Measurements from ENCODE around the gene PROM1.

Gene PROM1

DNA sequence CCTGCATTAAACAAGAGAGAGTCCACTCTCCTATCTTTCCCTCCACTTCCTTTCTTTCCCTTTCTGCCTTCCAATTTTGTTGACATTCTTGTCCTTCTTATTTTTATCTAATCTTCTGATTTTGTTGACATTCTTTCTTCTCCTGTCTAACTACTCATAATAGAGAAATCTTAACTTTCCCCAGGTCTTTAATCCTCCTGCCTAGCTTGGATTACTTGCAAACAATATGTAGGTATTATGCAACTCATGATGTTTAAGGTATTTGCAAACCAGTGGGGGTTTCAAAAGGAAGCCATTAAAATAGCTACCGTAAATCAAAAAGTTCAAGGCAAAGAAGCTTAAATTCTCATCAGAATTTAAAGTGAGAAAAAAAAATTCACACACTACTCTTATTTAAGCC, 53.9 kb downstream of the PROM1 start:
- DNase-seq (ENCODE audit: low read depth, low spot score): no peak

DNA sequence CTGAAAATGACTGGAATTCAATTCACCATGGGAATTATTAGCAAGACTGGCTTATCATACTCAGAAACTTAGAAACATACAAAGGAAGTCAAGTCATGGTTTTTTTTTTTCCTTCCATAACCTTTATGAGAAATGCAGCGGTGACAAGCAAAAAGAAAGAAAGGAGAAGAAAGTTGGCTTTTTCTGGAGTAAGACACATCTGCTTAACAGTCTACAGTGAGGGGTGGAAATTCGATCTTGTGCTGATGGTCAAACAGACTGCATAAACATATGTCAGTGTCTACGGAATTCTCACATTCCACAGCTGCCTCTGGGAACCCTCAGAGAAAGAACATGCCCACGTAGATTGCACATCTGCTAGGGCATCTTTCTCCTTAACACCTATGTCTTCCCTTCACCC, 54.6 kb downstream of the PROM1 start:
- peak; percentile 44 for DNase-seq (ENCODE audit: low read depth, low spot score)

DNA sequence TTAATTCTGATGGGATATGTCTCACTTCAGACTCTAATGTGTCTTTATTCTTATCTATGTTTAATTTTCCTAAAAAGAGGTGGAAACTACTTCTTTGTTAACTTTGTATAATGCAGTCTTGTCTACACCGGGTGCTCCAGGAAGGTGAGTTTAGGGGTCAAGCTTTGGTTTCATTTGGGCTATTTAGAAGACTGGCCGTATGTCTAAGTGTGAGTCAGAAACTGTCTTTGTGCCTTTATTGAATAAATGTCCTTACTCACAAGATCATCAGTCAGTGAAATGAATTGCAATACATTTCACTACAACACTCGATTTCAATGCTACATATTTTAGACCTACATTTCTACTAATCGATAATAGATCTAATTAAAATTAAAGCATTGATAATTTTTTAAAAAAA, 56.2 kb downstream of the PROM1 start:
- no peak for DNase-seq (ENCODE audit: low read depth, low spot score)

DNA sequence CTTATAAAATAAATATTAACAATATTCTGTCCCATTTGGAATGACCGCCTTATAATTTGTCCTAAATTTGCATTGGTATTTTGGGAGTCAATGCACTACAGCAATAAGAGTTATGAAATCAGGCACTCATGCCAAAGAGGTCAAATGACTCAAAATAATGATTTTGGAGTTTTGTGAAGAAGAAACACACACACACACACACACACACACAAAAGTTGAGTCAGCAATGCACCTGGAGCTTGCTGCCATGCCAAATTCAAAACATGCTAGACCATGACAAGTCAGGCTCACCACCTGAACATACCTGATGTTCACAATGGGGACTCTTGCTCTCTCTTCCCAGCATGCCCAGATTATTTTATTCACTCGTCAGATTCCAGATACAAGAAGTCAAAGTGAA, 56.7 kb downstream of the PROM1 start:
- DNase-seq (ENCODE audit: low read depth, low spot score): no peak

DNA sequence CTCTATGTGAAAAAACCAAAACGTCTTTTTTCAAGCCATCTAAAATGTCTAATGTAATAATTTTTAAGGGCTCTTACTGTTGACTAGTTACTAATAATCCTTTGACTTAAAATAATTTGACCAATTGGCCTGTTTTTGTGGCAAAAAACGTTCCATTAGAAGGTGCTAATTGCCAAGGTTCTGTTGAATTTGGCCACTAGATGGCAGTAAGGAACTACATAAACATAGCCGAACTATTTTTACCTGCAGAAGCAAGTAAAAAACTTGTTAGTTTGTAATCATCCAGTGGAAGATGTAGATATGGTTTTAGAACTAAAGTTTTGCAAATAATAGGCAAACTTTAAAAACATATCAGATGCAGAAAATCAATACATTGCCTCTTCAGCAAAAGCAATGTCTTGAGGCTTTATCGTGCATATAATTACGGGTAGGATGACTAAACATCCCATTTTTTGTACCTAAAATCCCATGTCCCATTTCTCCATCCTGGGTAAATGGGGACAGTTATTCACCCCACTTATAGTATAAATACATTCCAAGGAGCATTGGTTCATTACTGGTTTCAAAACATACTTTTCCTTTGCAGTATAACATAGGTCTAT, 57.6 kb downstream of the PROM1 start:
- peak; percentile 80 for DNase-seq (ENCODE audit: low read depth, low spot score)

GRCh38 chr4:16025268-16025667, 58.6 kb downstream of the PROM1 start:
- DNase-seq (ENCODE audit: low read depth, low spot score): no peak

GRCh38 chr4:16023776-16024408, 59.9 kb downstream of the PROM1 start:
- no peak for DNase-seq (ENCODE audit: low read depth, low spot score)

DNA sequence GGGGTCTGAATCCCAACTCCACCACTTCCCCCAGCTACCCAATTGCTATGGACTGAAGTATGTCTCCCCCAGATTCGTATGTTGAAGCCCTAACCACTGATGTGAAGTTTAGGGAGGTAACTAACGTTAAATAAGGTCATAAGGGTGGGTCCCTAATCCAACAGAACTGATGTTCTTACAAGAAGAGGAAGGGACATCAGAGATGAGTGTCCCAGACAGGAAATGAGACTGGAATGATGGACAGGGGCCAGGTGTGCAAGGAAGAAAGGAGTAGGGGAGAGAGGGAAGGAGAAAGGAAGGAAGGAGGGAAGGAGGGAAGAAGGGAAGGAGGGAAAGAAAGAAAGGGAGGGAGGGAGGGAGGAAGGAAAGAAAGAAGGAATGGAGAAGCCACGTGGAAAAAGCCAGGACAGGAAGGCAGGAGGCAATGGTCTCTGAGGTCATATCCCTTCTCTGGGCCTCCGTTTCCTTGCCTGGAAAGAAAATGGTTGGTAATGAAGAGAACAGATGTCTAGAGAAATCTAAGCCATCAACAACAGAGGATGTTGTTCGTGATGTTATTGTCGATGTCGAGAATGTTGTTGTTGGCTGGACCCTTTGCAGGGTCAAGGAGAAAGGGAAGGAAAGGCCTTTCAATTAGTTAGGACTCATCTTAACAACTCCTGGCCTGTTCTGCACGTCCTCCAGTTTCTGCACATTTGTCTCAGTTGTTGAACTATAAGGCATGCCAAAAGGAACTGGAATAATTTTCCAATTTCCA, 61.8 kb downstream of the PROM1 start:
- DNase-seq (ENCODE audit: low read depth, low spot score): no peak

GRCh38 chr4:16019649-16020048, 64.2 kb downstream of the PROM1 start:
- no peak for DNase-seq (ENCODE audit: low read depth, low spot score)

DNA sequence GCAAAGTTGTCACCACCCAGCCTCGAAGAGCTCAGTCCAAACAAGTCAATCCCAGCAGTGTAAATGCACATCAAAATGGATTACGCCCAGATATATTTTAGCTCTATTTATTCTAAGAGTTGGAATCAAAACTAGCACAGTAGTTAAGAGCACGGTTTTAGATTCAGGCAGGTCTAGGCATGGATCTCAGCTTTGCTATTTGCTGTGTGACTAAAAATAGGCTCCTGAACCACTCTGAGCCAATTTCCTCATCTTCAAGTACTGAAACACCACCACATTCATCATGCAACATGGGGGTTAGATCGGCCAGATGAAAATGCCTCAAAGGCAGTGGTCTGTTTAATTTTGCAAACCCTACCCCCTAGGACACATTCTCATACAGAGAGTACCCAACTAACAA, 65.0 kb downstream of the PROM1 start:
- DNase-seq (ENCODE audit: low read depth, low spot score): no peak

DNA sequence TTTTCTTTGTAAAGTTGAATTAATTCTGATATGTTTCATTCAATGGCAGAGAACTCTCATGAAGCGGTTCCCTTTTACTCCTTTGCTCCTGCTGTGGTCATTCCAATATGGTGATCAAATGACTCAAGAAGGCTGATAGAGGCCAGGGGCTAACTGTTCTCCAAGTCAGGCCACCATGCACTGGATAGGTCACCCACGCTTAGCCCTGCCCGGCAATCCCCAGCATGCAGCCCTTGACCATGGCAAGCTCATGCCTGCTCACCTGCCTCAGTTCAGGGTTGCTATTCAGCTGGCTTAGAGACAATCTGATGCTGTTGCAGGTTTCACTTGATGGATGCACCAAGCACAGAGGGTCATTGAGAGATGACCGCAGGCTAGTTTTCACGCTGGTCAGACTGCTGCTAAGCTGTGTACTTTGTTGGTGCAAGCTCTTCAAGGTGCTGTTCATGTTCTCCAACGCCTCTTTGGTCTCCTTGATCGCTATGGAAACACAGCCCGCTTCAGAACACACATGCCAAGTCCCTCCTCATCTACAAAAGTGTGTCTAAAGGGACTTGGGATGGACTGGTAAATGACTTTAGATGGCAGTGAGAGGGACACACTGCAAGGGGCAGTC, 65.7 kb downstream of the PROM1 start:
- no peak for DNase-seq (ENCODE audit: low read depth, low spot score)

- DNase-seq (ENCODE audit: low read depth, low spot score): no peak
Observed at GRCh38 chr4:16016536-16016935, 67.3 kb downstream of the PROM1 start.

GRCh38 chr4:16011173-16011572, 72.7 kb downstream of the PROM1 start:
- no peak for DNase-seq (ENCODE audit: low read depth, low spot score)

DNA sequence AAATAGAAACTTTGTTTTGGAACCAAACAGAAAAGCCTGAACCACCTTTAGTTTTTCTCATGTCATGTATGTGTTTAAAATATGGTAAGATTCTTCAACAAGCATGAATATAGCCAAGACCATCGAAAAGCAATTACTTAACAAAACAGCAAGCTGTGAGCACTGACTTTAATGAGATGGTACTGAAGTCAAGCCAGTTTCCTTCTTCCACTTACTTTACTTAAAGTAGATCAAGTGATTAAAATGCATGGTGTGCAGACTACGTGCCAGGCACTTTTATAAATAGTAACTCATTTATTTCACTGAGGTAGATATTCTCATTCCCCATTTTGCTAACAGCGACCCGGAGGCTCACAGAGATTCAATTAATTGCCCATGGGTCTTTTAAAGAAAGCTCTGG, 74.7 kb downstream of the PROM1 start:
- no peak for DNase-seq (ENCODE audit: low read depth, low spot score)

DNA sequence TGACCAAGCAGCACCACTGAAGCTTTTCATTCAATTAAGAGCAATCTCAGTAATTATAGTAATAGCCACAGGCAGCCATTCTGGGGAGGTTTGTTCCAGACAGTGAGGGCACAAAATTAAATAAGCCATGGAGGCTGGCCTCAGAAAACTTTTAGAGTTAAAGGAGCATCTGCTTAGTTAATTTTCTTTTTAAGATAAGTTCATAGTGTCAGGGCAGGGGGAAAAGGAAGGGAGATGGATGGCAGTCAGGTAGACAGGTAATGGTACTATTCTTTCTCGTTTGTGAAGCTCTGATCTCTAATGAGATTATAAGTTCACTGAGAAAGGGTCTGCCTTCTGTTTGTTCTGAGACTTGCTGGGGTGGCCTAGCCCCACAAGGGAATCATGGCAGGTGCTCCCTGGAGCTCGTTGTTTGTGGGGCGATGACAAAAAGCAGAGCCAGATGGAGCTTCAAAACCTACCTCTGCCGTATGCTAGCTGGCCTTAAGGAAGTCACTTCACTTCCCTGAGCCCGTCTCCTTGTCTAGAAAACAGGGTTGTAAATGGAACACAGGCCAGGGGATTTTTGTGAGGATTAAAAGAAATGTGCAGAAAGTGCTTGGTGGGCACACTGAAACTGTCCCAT, 76.2 kb downstream of the PROM1 start:
- DNase-seq (ENCODE audit: low read depth, low spot score): no peak

- DNase-seq (ENCODE audit: low read depth, low spot score): peak; percentile 32
Observed at GRCh38 chr4:16006771-16007446, 76.9 kb downstream of the PROM1 start.

GRCh38 chr4:16005676-16006075, 78.1 kb downstream of the PROM1 start:
- DNase-seq (ENCODE audit: low read depth, low spot score): no peak

DNA sequence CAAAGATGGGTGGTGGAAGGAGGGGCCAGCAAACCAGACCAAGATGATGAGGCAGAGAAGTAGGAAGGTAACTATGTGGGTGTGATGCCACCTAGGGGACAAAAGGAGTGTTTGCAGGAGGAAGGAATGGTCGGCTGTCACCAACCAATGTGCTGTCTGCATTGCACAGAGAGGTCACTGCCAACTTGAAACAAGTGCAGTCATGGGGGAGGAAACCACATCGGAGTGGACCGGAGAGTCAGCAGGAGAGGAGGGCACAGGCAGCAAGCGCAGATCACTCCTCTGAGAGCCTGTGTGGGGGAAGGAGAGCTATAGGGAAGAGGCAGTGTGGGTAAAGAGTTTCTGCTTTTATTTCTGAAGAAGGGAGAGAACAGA, 82.4 kb downstream of the PROM1 start:
- DNase-seq (ENCODE audit: low read depth, low spot score): peak; percentile 88

- no peak for DNase-seq (ENCODE audit: low read depth, low spot score)
Observed at GRCh38 chr4:16000708-16001483, 82.9 kb downstream of the PROM1 start.

GRCh38 chr4:15996773-15997172, 87.0 kb downstream of the PROM1 start:
- DNase-seq (ENCODE audit: low read depth, low spot score): no peak

DNA sequence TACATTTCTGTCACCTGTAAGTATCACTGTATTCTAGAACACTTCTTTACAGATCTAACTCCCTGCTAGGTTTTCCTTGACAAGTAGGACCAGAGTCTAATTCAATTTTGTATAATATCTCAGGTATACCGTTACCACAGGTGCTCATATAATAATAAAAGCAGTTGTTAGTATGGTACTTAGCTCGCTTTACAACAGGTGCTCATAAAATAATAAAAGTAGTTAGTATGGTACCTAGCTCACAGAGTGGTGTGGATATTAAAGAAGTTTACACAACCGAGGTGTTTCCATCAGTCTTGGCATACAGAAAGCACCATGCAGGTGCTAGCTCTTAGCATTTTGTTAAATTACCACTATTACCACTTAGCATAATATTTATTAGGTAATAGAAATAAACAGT, 88.0 kb downstream of the PROM1 start:
- no peak for DNase-seq (ENCODE audit: low read depth, low spot score)
